BLaER1 (cell line): ENCODE data around the gene ECI1.

Experiments
- H3K27ac ChIP-seq: shearing (Covaris generic); formaldehyde crosslinking; 2 replicates; pipeline ENCODE4 v1.8.1; 2022
- H3K27me3 ChIP-seq: shearing (Covaris generic); formaldehyde crosslinking; 2 replicates; pipeline ENCODE4 v1.8.1; 2022
- H3K36me3 ChIP-seq: shearing (Covaris generic); formaldehyde crosslinking; 2 replicates; pipeline ENCODE4 v1.8.1; 2022
- H3K4me1 ChIP-seq: shearing (Covaris generic); formaldehyde crosslinking; 2 replicates; pipeline ENCODE4 v1.8.1; 2022
- H3K4me2 ChIP-seq: shearing (Covaris generic); formaldehyde crosslinking; 2 replicates; pipeline ENCODE4 v1.8.1; 2022
- H3K4me3 ChIP-seq: shearing (Covaris generic); formaldehyde crosslinking; 2 replicates; pipeline ENCODE4 v1.8.1; 2022
- H3K9ac ChIP-seq: shearing (Covaris generic); formaldehyde crosslinking; 2 replicates; pipeline ENCODE4 v1.8.1; 2022
- H3K9me3 ChIP-seq: shearing (Covaris generic); formaldehyde crosslinking; 2 replicates; pipeline ENCODE4 v1.8.1; 2022
- H4K20me1 ChIP-seq: shearing (Covaris generic); formaldehyde crosslinking; 2 replicates; pipeline ENCODE4 v1.8.1; 2022
- Cebpa-rat ChIP-seq: shearing (Covaris generic); IDR thresholded peaks from 2 replicates; pipeline ENCODE4 v1.8.1; 2022

Gene ECI1

DNA sequence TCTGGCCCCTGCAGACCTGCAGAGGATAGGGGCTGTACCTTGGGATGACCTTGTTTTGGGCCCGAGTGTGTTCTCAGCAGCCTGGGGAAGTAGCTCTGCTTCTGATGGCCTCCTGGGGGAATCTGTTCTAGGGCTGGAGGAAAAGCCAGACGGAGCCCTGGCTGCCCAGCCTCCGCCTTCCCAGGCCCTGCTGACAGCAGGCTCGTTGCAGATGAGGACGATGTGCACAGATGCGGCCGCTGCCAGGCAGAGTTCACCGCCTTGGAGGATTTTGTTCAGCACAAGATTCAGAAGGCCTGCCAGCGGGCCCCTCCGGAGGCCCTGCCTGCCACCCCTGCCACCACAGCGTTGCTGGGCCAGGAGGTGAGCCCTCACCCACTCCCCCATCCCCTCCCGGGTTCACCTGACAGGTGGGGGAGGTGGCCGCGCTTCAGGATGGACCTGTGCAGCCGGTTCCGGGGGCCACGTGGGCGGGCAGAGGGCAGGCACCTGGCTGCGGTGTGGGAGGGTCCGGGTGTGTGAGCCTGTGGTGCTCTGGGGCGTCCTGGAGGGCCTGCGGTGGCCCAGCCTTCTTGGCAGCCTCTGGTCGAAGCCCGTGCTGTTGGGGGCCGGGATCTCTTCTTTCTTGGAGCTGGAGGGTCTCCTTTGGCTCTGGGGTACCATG lies 23.1 kb downstream of the ECI1 start:
- Histone ChIP-seq H3K9me3 (no peaks in the 10 kb centered on the region), H3K4me3 (no peak overlapping the region), H3K36me3 (peaks cover 71% of the 10 kb centered on the region), H3K9ac (0 out of 2 replicates have a peak overlapping the region, but pooled peaks have one; percentile 24), H3K4me2 (no peak overlapping the region), H3K27ac (no peak overlapping the region), H3K27me3 (no peaks in the 10 kb centered on the region), H3K4me1 (peaks cover 28% of the 10 kb centered on the region), H4K20me1 (peaks cover 93% of the 10 kb centered on the region)
- TF ChIP-seq Cebpa-rat = no peak

DNA sequence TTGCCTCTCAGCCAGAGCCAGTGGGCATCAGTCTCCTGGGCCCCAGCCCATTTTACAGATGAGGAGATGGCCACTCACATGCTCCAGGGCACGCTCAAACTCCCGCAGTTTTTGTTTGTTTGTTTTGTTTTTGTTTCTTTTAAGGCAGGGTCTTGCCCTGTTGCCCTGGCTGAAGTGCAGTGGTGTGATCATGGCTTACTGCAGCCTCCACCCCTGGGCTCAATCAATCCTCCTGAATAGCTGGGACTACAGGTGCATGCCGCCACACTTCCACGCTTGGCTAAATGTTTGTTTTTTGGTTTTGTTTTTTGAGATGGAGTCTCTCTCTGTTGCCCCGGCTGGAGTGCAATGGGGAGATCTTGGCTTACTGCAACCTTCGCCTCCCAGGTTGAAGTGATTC lies 24.5 kb downstream of the ECI1 start:
- Histone ChIP-seq H3K9me3 (no peaks in the 10 kb centered on the region), H3K9ac (no peak overlapping the region), H3K4me2 (no peak overlapping the region), H3K27ac (no peak overlapping the region), H3K27me3 (no peaks in the 10 kb centered on the region), H3K4me3 (no peak overlapping the region), H3K36me3 (peaks cover 57% of the 10 kb centered on the region), H3K4me1 (peaks cover 31% of the 10 kb centered on the region), H4K20me1 (peaks cover 81% of the 10 kb centered on the region)
- TF ChIP-seq Cebpa-rat = no peak

DNA sequence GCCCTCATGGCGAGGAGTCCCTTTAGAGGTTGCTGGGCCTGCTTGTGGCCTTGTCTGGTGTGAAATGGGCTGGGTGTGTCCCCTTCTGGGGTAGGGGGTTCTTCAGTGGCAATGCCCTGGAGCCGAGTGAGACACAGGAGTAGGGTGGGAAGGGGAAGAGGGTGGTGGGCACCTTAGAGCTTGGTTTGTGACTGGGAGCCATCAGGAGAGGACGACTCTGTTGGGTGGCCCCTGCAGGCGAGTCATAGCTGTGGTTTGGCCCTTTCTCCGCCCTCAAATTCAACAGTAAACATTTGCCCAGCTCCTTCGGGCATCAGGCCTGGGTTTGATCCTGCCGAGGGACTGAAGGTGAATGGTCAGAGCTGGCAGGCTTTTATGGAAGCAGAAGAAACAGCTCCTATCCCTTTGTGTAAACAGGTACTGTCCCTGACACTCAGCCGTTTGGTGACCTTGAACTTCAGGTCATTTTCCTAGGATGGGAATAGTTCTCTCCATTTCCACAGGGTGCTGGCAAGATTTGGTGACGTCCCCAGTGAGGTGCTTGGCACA lies 25.1 kb downstream of the ECI1 start:
- H3K4me3 ChIP-seq = no peak overlapping the region
- H4K20me1 ChIP-seq = peaks cover 75% of the 10 kb centered on the region
- no peaks in the 10 kb centered on the region for H3K9me3 ChIP-seq
- peaks cover 31% of the 10 kb centered on the region for H3K4me1 ChIP-seq
- H3K4me2 ChIP-seq = peak overlapping the region; percentile 14; the same call in 1 of the 2 replicates
- H3K27me3 ChIP-seq = no peaks in the 10 kb centered on the region
- no peak overlapping the region for H3K27ac ChIP-seq
- H3K9ac ChIP-seq = peak overlapping the region; percentile 4; the same call in 1 of the 2 replicates
- H3K36me3 ChIP-seq = peaks cover 51% of the 10 kb centered on the region
- TF ChIP-seq Cebpa-rat = no peak

DNA sequence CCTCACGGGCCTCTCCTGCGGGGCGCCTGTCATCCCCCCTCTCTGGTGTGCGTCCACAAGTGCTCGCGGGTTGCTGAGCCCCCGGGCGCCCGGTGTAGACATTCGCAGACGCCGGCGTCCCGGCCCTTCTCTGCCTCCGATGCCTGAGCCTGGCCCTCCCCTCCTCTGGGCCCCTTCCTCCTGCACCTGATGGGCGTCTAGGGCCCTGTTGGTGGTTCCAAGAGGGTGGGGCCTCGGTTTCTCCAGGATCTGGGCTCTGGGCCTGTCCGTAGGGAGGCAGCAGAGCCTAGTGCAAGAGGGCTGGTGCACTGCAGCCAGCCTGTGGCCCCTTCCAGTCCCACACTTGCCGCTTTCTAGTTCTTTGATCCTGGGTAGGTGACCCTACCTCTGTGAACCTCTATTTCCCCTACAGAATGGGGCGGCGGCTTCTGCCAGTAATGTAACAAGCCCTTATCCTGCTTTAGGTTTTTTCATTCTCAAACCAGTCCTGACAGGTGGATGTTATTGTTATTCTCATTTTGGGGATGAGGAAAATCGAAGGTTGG lies 27.4 kb downstream of the ECI1 start:
- Histone ChIP-seq H3K4me2 (peak overlapping the region; percentile 84), H3K27ac (peak overlapping the region; percentile 88), H3K36me3 (peaks cover 28% of the 10 kb centered on the region), H3K9me3 (no peaks in the 10 kb centered on the region), H3K9ac (peak overlapping the region; percentile 93), H3K27me3 (no peaks in the 10 kb centered on the region), H3K4me3 (peak overlapping the region; percentile 84), H3K4me1 (peaks cover 31% of the 10 kb centered on the region), H4K20me1 (peaks cover 53% of the 10 kb centered on the region)
- no peak for TF ChIP-seq Cebpa-rat

- peak within 1 kb of the TSS; percentile 84 for H3K4me3 ChIP-seq
- TF ChIP-seq Cebpa-rat = peak; percentile 95
- peaks cover 31% of the 10 kb centered on the region for H3K4me1 ChIP-seq
- peaks cover 22% of the 10 kb centered on the region for H3K36me3 ChIP-seq
- peaks cover 47% of the 10 kb centered on the region for H4K20me1 ChIP-seq
- peak within 1 kb of the TSS; percentile 93 for H3K9ac ChIP-seq
- H3K9me3 ChIP-seq = no peaks in the 10 kb centered on the region
- no peaks in the 10 kb centered on the region for H3K27me3 ChIP-seq
- H3K27ac ChIP-seq = peak within 1 kb of the TSS; percentile 88
- peak within 1 kb of the TSS; percentile 89 for H3K4me2 ChIP-seq
Observed at GRCh38 chr16:2223221-2223941, 28.0 kb downstream of the ECI1 start, which contains the start of gene E4F1. E4F1 (plus strand) TSS chr16:2223591; CDS start chr16:2223614, 23 bp downstream.

DNA sequence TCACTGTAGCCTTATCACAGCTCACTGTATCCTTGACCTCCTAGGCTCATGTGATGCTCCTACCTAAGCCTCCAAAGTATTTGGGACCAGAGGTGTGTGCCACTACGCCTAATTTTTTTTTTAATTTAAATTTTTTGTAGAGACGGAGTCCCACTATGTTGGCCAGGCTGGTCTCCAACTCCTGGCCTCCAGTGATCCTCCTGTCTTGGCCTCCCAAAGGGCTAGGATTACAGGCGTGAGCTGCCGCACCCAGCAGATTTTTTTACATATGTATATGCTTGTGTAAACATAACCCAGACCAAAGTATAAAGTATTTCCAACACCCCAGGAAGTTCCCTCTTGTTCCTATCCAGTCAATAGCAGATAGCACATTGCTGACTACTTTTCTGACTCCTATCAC lies 35.1 kb downstream of the ECI1 start:
- peaks cover 23% of the 10 kb centered on the region for H4K20me1 ChIP-seq

GRCh38 chr16:2214719-2214968 lies 36.7 kb downstream of the ECI1 start, which contains the start of gene PGP:
PGP (minus strand) TSS chr16:2214840; CDS start chr16:2214777, 63 bp downstream.
- H3K27ac ChIP-seq = peak within 1 kb of the TSS; percentile 87
- no peaks in the 10 kb centered on the region for H3K27me3 ChIP-seq
- no peaks in the 10 kb centered on the region for H3K9me3 ChIP-seq
- H3K4me2 ChIP-seq = peak within 1 kb of the TSS; percentile 99
- no peak for TF ChIP-seq Cebpa-rat
- peak within 1 kb of the TSS; percentile 85 for H3K4me3 ChIP-seq
- peaks cover 28% of the 10 kb centered on the region for H3K4me1 ChIP-seq
- peaks cover 33% of the 10 kb centered on the region for H3K36me3 ChIP-seq
- peak within 1 kb of the TSS; percentile 85 for H3K9ac ChIP-seq
- H4K20me1 ChIP-seq = peaks cover 39% of the 10 kb centered on the region

More for the DNA sequence above, 35.1 kb downstream of the ECI1 start:
- H3K4me2 ChIP-seq = peak overlapping the region; percentile 84; the same call in 1 of the 2 replicates
- TF ChIP-seq Cebpa-rat = no peak
- no peaks in the 10 kb centered on the region for H3K9me3 ChIP-seq
- H3K36me3 ChIP-seq = peaks cover 17% of the 10 kb centered on the region
- no peak overlapping the region for H3K4me3 ChIP-seq
- no peak overlapping the region for H3K27ac ChIP-seq
- peaks cover 28% of the 10 kb centered on the region for H3K4me1 ChIP-seq
- H3K9ac ChIP-seq = no peak overlapping the region
- H3K27me3 ChIP-seq = no peaks in the 10 kb centered on the region

GRCh38 chr16:2213817-2214718 lies 37.3 kb downstream of the ECI1 start:
- Histone ChIP-seq H3K27me3 (no peaks in the 10 kb centered on the region), H3K4me3 (peak overlapping the region; percentile 85), H3K27ac (peak overlapping the region; percentile 78), H3K36me3 (peaks cover 39% of the 10 kb centered on the region), H3K9ac (peak overlapping the region; percentile 85), H3K4me1 (peaks cover 28% of the 10 kb centered on the region), H3K4me2 (peak overlapping the region; percentile 99), H3K9me3 (no peaks in the 10 kb centered on the region), H4K20me1 (peaks cover 45% of the 10 kb centered on the region)
- no peak for TF ChIP-seq Cebpa-rat
